Thyroid gland (tissue), 4 donors: ENCODE results near the gene FASLG. TPM values are rescaled to one million over a fixed set of nuclear protein-coding genes. Genes with fewer than 3 reads are reported as not detected.

Experiments used
- DNase-seq, 2 donors: peaks; one replicate each; pipeline ENCODE4 v3.0.0-alpha.2; 2019
- H3K27ac ChIP-seq, 3 donors: fragments of 200-600 bp; sonication (generic); 1 replicate in 2 of 3; 2 replicates in 1 of 3; pipeline ENCODE4 v1.5.1; 2016 to 2019; ENCODE audit warnings: mild to moderate bottlenecking in 1 of 3, moderate library complexity in 1 of 3
- H3K27me3 ChIP-seq: fragments of 200-600 bp; sonication (generic); one replicate; pipeline ENCODE4 v1.5.1; 2019
- H3K36me3 ChIP-seq, 2 donors: fragments of 200-600 bp; sonication (generic); one replicate each; pipeline ENCODE4 v1.5.1; 2016 to 2019
- H3K4me1 ChIP-seq, 2 donors: fragments of 200-600 bp; sonication (generic); one replicate each; pipeline ENCODE4 v1.5.1; 2017 to 2019
- H3K4me3 ChIP-seq, 3 donors: fragments of 200-600 bp; sonication (generic); replicated peaks in 1 of 3; 1 replicate in 2 of 3; 2 replicates in 1 of 3; pipeline ENCODE4 v1.5.1; 2016; ENCODE audit warnings: mild to moderate bottlenecking in 1 of 3
- H3K9me3 ChIP-seq: fragments of 200-600 bp; sonication (generic); one replicate; pipeline ENCODE4 v1.5.1; 2017
- CTCF ChIP-seq, 6 experiments: fragments of 200-600 bp in 3 of 6; fragments of 450-650 bp in 3 of 6; sonication (generic) in 3 of 6; IDR thresholded peaks; one replicate each; pipeline ENCODE4 v1.5.1; 2016 to 2019; ENCODE audit warnings: antibody characterized with exemption in 6 of 6, mild to moderate bottlenecking in 2 of 6, inconsistent platforms in 1 of 6, moderate library complexity in 1 of 6
- POLR2A ChIP-seq, 2 donors: fragments of 450-650 bp; IDR thresholded peaks; one replicate each; pipeline ENCODE4 v1.6.1; 2017; ENCODE audit warnings: antibody characterized with exemption in 2 of 2, mild to moderate bottlenecking in 2 of 2, moderate library complexity in 1 of 2
- WGBS, 2 donors: methylation state at CpG; one replicate each; pipeline ENCODE4 v1.1.5; 2017; 5-methylcytosine and 5-hydroxymethylcytosine counted together
- intact Hi-C: fragments of 100-400 bp; cut with DNase I; formaldehyde crosslinking; loops from one replicate; pipeline ENCODE4 v1.15.1; 2023
- total RNA-seq, 4 donors: library from RNA; depleted of rRNA; stranded (reverse); fragments of >200 nt; gene quantifications; one replicate each; pipeline ENCODE4 v1.2.3, GENCODE V29; 2016

The FASLG gene
- total RNA-seq, 4 donors from 2014 or later, result 0.33 to 0.73 TPM; not detected in 2

GRCh38 chr1:172650474-172651193 lies 8.3 kb upstream of the FASLG start:
- TF ChIP-seq POLR2A (IDR thresholded peaks at IDR 0.05), result no peak
- no peak for TF ChIP-seq CTCF (IDR thresholded peaks at IDR 0.05)
- no peak overlapping the region for H3K4me3 ChIP-seq
- no peaks in the 10 kb centered on the region for H3K36me3 ChIP-seq
- H3K9me3 ChIP-seq, result no peaks in the 10 kb centered on the region
- no peak overlapping the region for H3K27ac ChIP-seq
- no peak for DNase-seq
- 82 to 87% methylated on average over 2 of the region's 2 CpGs for WGBS, 2 donors
- no peaks in the 10 kb centered on the region for H3K4me1 ChIP-seq
- intact Hi-C loops, result no loop called here
- no peaks in the 10 kb centered on the region for H3K27me3 ChIP-seq

- Histone ChIP-seq H3K27ac (no peak overlapping the region), H3K36me3 (no peaks in the 10 kb centered on the region), H3K4me3 (no peak overlapping the region), H3K9me3 (no peaks in the 10 kb centered on the region), H3K4me1 (no peaks in the 10 kb centered on the region), H3K27me3 (no peaks in the 10 kb centered on the region)
- 32 to 75% methylated on average over 5 of the region's 5 CpGs for WGBS, 2 donors
- TF ChIP-seq CTCF (IDR thresholded peaks at IDR 0.05) (no peak), POLR2A (IDR thresholded peaks at IDR 0.05) (no peak)
- intact Hi-C loops, result no loop called here
- DNase-seq, result no peak
Observed at GRCh38 chr1:172653015-172653709, 5.7 kb upstream of the FASLG start.

GRCh38 chr1:172654535-172654934 lies 4.4 kb upstream of the FASLG start:
- WGBS, 2 donors, result 88 to 95% methylated on average over 2 of the region's 2 CpGs
- TF ChIP-seq CTCF (IDR thresholded peaks at IDR 0.05) (no peak), POLR2A (IDR thresholded peaks at IDR 0.05) (no peak)
- Histone ChIP-seq H3K27me3 (no peaks in the 10 kb centered on the region), H3K4me1 (no peaks in the 10 kb centered on the region), H3K36me3 (no peaks in the 10 kb centered on the region), H3K27ac (no peak overlapping the region), H3K9me3 (no peaks in the 10 kb centered on the region), H3K4me3 (no peak overlapping the region)
- intact Hi-C loops, result no loop called here
- DNase-seq, result no peak

- Histone ChIP-seq H3K4me1 (no peaks in the 10 kb centered on the region), H3K27ac (no peak overlapping the region), H3K27me3 (no peaks in the 10 kb centered on the region), H3K9me3 (no peaks in the 10 kb centered on the region), H3K36me3 (no peaks in the 10 kb centered on the region), H3K4me3 (no peak overlapping the region)
- TF ChIP-seq CTCF (IDR thresholded peaks at IDR 0.05) (no peak), POLR2A (IDR thresholded peaks at IDR 0.05) (no peak)
- WGBS, 2 donors, result 86 to 91% methylated on average over 6 of the region's 6 CpGs
- DNase-seq, result no peak
- intact Hi-C loops, result no loop called here
Observed at GRCh38 chr1:172656576-172656975, 2.3 kb upstream of the FASLG start.

GRCh38 chr1:172657586-172657985 lies 1.3 kb upstream of the FASLG start:
- Histone ChIP-seq H3K36me3 (no peaks in the 10 kb centered on the region), H3K27me3 (no peaks in the 10 kb centered on the region), H3K9me3 (no peaks in the 10 kb centered on the region), H3K27ac (no peak overlapping the region), H3K4me3 (no peak overlapping the region), H3K4me1 (no peaks in the 10 kb centered on the region)
- DNase-seq, result no peak
- WGBS, 2 donors, result 85 to 89% methylated on average over 1 of the region's 1 CpG
- TF ChIP-seq CTCF (IDR thresholded peaks at IDR 0.05) (no peak), POLR2A (IDR thresholded peaks at IDR 0.05) (no peak)
- intact Hi-C loops, result no loop called here
